HepG2 (cell line): ENCODE results near the gene HPS6. TPM values are rescaled to one million over a fixed set of nuclear protein-coding genes. Genes with fewer than 3 reads are reported as not detected.

Experiments
- ATAC-seq: fragments of 200-7000 bp; cut with Tn5 transposase; 3 replicates; pipeline ENCODE4 v1.9.1; 2020; ENCODE audit warnings: mild to moderate bottlenecking, moderate library complexity
- BruUV-seq: library from RNA; stranded (reverse); fragments of 400-500 nt; replicated peaks from 2 replicates; lab custom pipeline; 2021; lab: Mats Ljungman, UMichigan
- CTCF ChIA-PET: fragments of 300-600 bp; formaldehyde crosslinking; extraction: SDS; loops from one replicate; lab custom pipeline; 2021; ENCODE audit warnings: low total read pairs, inconsistent platforms, low intra/inter-chr PET ratio; lab: Yijun Ruan, JAX
- POLR2A ChIA-PET: fragments of 350-600 bp; sonication (Branson Sonifier 250); formaldehyde crosslinking; loops from one replicate; lab custom pipeline; 2020; ENCODE audit warnings: antibody characterized with exemption, inconsistent platforms; lab: Yijun Ruan, JAX
- DNase-seq: peaks from one replicate; pipeline ENCODE4 v3.0.0-alpha.2; 2015; ENCODE audit warnings: low spot score
- FAIRE-seq: peaks from 3 replicates; lab custom pipeline; 2011; peaks lifted over from hg19 to GRCh38; lab: Jason Lieb, UNC
- H2AFZ ChIP-seq: one replicate; pipeline ENCODE4 v1.6.1; 2011; ENCODE audit warnings: low read length, inconsistent platforms
- H3K27ac ChIP-seq: fragments of 300-600 bp; 3 replicates; pipeline ENCODE4 v1.8.0; 2011; ENCODE audit warnings: mixed run types, mild to moderate bottlenecking, mixed read lengths, low read length, inconsistent platforms; ENCODE audit not compliant: insufficient read depth; ENCODE audit errors: extremely low read length
- H3K27me3 ChIP-seq, 2 experiments: fragments of 200-600 bp in 1 of 2; 2 replicates in 1 of 2; 3 replicates in 1 of 2; pipeline versions ENCODE4 v1.6.0 to v1.8.0; 2011; ENCODE audit warnings: low read length in 2 of 2, mild to moderate bottlenecking in 2 of 2, moderate library complexity in 2 of 2, inconsistent platforms in 1 of 2; ENCODE audit not compliant: insufficient read depth in 2 of 2, control insufficient read depth in 1 of 2
- H3K36me3 ChIP-seq, 2 experiments: fragments of 200-600 bp in 1 of 2; replicated peaks in 1 of 2; 2 replicates in 1 of 2; 3 replicates in 1 of 2; pipeline versions ENCODE4 v1.5.1 to v1.8.0; 2011; ENCODE audit warnings: low read length in 2 of 2, inconsistent platforms in 1 of 2; ENCODE audit not compliant: insufficient read depth in 2 of 2, control insufficient read depth in 1 of 2
- H3K4me1 ChIP-seq: 2 replicates; pipeline ENCODE4 v1.5.1; 2012; ENCODE audit warnings: low read length, inconsistent platforms; ENCODE audit not compliant: insufficient read depth
- H3K4me2 ChIP-seq: 2 replicates; pipeline ENCODE4 v1.6.0; 2011; ENCODE audit warnings: low read depth, low read length, inconsistent platforms
- H3K4me3 ChIP-seq, 3 experiments: fragments of 200-600 bp in 1 of 3; sonication (generic), shearing (Covaris generic) in 1 of 3; replicated peaks in 1 of 3; 2 replicates each; pipeline ENCODE4 v1.5.1; 2011 to 2016; ENCODE audit warnings: low read length in 3 of 3, inconsistent platforms in 2 of 3, low read depth in 2 of 3, mild to moderate bottlenecking in 2 of 3, control low read depth in 1 of 3, mixed read lengths in 1 of 3; ENCODE audit not compliant: insufficient read depth in 1 of 3
- H3K79me2 ChIP-seq: one replicate; pipeline ENCODE4 v1.6.1; 2011; ENCODE audit warnings: low read length, inconsistent platforms; ENCODE audit not compliant: insufficient read depth
- H3K9ac ChIP-seq: 2 replicates; pipeline ENCODE4 v1.6.0; 2011; ENCODE audit warnings: mild to moderate bottlenecking, low read depth, low read length, inconsistent platforms; ENCODE audit not compliant: insufficient read depth
- H3K9me3 ChIP-seq: 2 replicates; pipeline ENCODE4 v1.5.1; 2012; ENCODE audit warnings: mild to moderate bottlenecking, low read length
- H4K20me1 ChIP-seq: 2 replicates; pipeline ENCODE4 v1.6.0; 2011; ENCODE audit warnings: inconsistent platforms, mild to moderate bottlenecking, low read length, moderate library complexity; ENCODE audit not compliant: insufficient read depth
- CEBPG ChIP-seq: IDR thresholded peaks from 2 replicates; pipeline ENCODE4 v1.6.1; 2016
- GPN1 ChIP-seq: sonication (generic); formaldehyde crosslinking; IDR thresholded peaks from 2 replicates; pipeline ENCODE4 v1.5.1; 2020; ENCODE audit warnings: missing genetic modification reagents, borderline replicate concordance
- MXD4 ChIP-seq: IDR thresholded peaks from 2 replicates; pipeline ENCODE4 v1.6.1; 2016; ENCODE audit warnings: mild to moderate bottlenecking, missing biosample characterization, missing genetic modification reagents
- PCBP1 ChIP-seq: fragments of 200-400 bp; formaldehyde crosslinking; IDR thresholded peaks from 2 replicates; pipeline ENCODE4 v1.6.1; 2017; ENCODE audit warnings: mild to moderate bottlenecking, low read depth, low read length, borderline replicate concordance
- TAF15 ChIP-seq: fragments of 200-400 bp; formaldehyde crosslinking; IDR thresholded peaks from one replicate; pipeline ENCODE4 v1.6.1; 2018; ENCODE audit warnings: mild to moderate bottlenecking, low read depth, low read length; ENCODE audit not compliant: poor library complexity, severe bottlenecking
- TSC22D2 ChIP-seq: sonication (generic); formaldehyde crosslinking; IDR thresholded peaks from 2 replicates; pipeline ENCODE4 v1.5.1; 2020; ENCODE audit warnings: missing genetic modification reagents, mild to moderate bottlenecking, borderline replicate concordance
- ZNF253 ChIP-seq: sonication (generic); formaldehyde crosslinking; IDR thresholded peaks from 2 replicates; pipeline ENCODE4 v1.8.0; 2022; ENCODE audit warnings: mild to moderate bottlenecking, missing genetic modification reagents, borderline replicate concordance
- WGBS: methylation state at CpG from one replicate; pipeline ENCODE4 v1.1.6; 2017; ENCODE audit warnings: low lambda C conversion rate; 5-methylcytosine and 5-hydroxymethylcytosine counted together
- in situ Hi-C: cut with HindIII; loops from 2 replicates; pipeline ENCODE4 v1.10.0; 2017; ENCODE audit warnings: low pct_unique_long_range_greater_than_20kb; ENCODE audit not compliant: extremely low pct_ligation_motif_present
- intact Hi-C: fragments of 100-400 bp; cut with micrococcal nuclease; formaldehyde crosslinking; loops from one replicate; pipeline ENCODE4 v1.10.0; 2022; ENCODE audit not compliant: unreplicated experiment
- polyA plus RNA-seq, 8 experiments: library from polyadenylated mRNA; depleted of rRNA in 3 of 8; stranded (reverse) in 7 of 8; unstranded in 1 of 8; fragments of >200 nt; fragmentation: Illumina TruSeq in 4 of 8; extraction: Trizol in 4 of 8; gene quantifications; 2 replicates each; pipeline versions ENCODE4 v1.2.1 to v1.2.3, GENCODE V29; 2011 to 2016; ENCODE audit warnings: low read depth in 4 of 8, missing spikeins in 1 of 8, mixed read lengths in 1 of 8; ENCODE audit not compliant: insufficient read depth in 1 of 8
- total RNA-seq, 5 experiments: library from RNA; depleted of rRNA; stranded (reverse); fragments of >200 nt; fragmentation: Illumina TruSeq; extraction: Trizol; gene quantifications; 2 replicates each; pipeline ENCODE4 v1.2.3, GENCODE V29; 2016; ENCODE audit warnings: low read depth in 1 of 5
- TF ChIP-seq, protein P1 (sequence below): sonication (generic); formaldehyde crosslinking; IDR thresholded peaks from 2 replicates; pipeline ENCODE4 v1.8.0; 2022; ENCODE audit warnings: mild to moderate bottlenecking, missing genetic modification reagents, borderline replicate concordance
- TF ChIP-seq, protein P2 (sequence below): IDR thresholded peaks from 2 replicates; pipeline ENCODE4 v1.6.1; 2016; ENCODE audit warnings: low read depth
- TF ChIP-seq, protein P3 (sequence below): sonication (generic); formaldehyde crosslinking; IDR thresholded peaks from 2 replicates; pipeline ENCODE4 v1.8.0; 2023; ENCODE audit warnings: mild to moderate bottlenecking, missing genetic modification reagents
- TF ChIP-seq, protein P4 (sequence below): sonication (generic); formaldehyde crosslinking; IDR thresholded peaks from 2 replicates; pipeline ENCODE4 v1.9.0; 2022; ENCODE audit warnings: low read depth, missing genetic modification reagents

HPS6 gene
- total and polyA plus RNA-seq, 2 of the 13 experiments (the other 11 are each of a cell fraction or from before 2014, with no cell fraction given), result 2.9 to 14.9 TPM

DNA sequence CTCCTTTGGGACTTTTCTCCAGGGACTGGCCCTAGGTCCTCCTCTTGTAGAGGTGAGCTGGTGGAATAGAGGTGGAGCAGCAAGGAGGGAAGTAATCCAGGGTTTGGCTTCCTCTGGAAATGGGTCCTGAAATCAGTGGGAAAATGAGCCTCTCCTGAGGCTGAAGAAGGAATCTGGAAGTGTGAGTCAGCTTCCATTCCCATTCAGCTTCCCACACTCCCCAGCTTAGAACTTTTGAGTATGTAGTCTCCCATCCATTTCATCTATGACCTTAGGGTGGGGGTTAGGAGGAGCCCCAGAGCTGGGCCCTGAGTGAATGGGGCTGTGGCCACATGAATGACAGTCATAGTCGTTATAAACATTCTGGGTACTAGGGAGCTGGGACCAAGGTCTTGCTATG, 37.3 kb downstream of the HPS6 start:
- H3K27me3 ChIP-seq, result no peaks in the 10 kb centered on the region
- no TSS peak for BruUV-seq
- H3K79me2 ChIP-seq, result no peaks in the 10 kb centered on the region
- H3K4me3 ChIP-seq, result no peak overlapping the region
- in situ Hi-C loops, result no loop called here
- H2AFZ ChIP-seq, result no peak overlapping the region
- 25% methylated on average over 1 of the region's 1 CpG for WGBS
- ATAC-seq, result no peak
- no peaks in the 10 kb centered on the region for H4K20me1 ChIP-seq
- no peaks in the 10 kb centered on the region for H3K4me1 ChIP-seq
- H3K9me3 ChIP-seq, result no peaks in the 10 kb centered on the region
- H3K27ac ChIP-seq, result no peak overlapping the region
- CTCF ChIA-PET, result no interaction called here
- H3K4me2 ChIP-seq, result no peak overlapping the region
- TF ChIP-seq, protein P1, sequence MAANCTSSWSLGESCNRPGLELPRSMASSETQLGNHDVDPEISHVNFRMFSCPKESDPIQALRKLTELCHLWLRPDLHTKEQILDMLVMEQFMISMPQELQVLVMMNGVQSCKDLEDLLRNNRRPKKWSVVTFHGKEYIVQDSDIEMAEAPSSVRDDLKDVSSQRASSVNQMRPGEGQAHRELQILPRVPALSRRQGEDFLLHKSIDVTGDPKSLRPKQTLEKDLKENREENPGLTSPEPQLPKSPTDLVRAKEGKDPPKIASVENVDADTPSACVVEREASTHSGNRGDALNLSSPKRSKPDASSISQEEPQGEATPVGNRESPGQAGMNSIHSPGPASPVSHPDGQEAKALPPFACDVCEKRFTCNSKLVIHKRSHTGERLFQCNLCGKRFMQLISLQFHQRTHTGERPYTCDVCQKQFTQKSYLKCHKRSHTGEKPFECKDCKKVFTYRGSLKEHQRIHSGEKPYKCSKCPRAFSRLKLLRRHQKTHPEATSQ (CRISPR knock-in tag), result no peak
- TF ChIP-seq TAF15, result no peak
- no peak for TF ChIP-seq CEBPG (CRISPR knock-in tag)
- no peak for TF ChIP-seq MXD4
- TF ChIP-seq, all 625 proteins: peak for 0
- Histone ChIP-seq H3K9ac (no peak overlapping the region), H3K36me3 (peaks cover 0 to 3% of the 10 kb centered on the region in 2 experiments; a peak in 2 of 5 replicates)
- no peak for DNase-seq
- POLR2A ChIA-PET, result interaction anchor here (3.5 kb wide), 1 partner anchor 12 kb away, joined by 28 read pairs; no protein-coding TSS in a partner anchor
- no peak for FAIRE-seq
- intact Hi-C loops, result no loop called here

DNA sequence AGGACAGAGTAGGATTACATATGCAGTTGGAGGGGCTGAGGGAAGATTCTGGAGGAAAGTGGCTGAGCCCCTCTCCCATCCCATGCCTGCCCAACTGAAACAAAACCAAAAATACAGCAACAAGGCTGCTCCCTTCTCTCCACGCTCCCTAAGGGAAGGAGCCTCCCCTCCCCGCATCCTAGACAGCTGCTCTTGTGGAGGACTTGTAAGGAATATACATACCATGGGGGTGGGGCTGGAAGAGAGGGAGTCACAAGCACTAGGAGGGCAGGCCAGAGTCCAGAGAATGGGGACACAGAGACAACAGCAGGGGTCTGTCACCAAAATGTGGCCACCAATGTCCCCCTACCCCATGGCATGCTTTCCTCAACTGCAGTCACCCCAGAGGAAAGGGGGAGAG, 41.8 kb downstream of the HPS6 start:
- Histone ChIP-seq H3K4me3 (no peak overlapping the region), H3K79me2 (no peaks in the 10 kb centered on the region), H3K9ac (no peak overlapping the region), H3K4me1 (peaks cover under 1% of the 10 kb centered on the region), H3K27ac (no peak overlapping the region), H3K9me3 (no peaks in the 10 kb centered on the region), H3K27me3 (no peaks in the 10 kb centered on the region), H3K4me2 (no peak overlapping the region), H2AFZ (no peak overlapping the region), H3K36me3 (peaks cover 28 to 42% of the 10 kb centered on the region in 2 experiments), H4K20me1 (peaks cover 4% of the 10 kb centered on the region; the same call in 1 of the 2 replicates)
- WGBS, result 95% methylated on average over 2 of the region's 2 CpGs
- intact Hi-C loops (no loop called here), in situ Hi-C loops (no loop called here)
- ChIA-PET POLR2A (no interaction called here), CTCF (no interaction called here)
- FAIRE-seq (no peak), ATAC-seq (no peak), DNase-seq (no peak)
- no TSS peak for BruUV-seq
- no peak for TF ChIP-seq ZNF253 (CRISPR knock-in tag)
- TF ChIP-seq TSC22D2, result no peak
- no peak for TF ChIP-seq PCBP1
- TF ChIP-seq, protein P2, sequence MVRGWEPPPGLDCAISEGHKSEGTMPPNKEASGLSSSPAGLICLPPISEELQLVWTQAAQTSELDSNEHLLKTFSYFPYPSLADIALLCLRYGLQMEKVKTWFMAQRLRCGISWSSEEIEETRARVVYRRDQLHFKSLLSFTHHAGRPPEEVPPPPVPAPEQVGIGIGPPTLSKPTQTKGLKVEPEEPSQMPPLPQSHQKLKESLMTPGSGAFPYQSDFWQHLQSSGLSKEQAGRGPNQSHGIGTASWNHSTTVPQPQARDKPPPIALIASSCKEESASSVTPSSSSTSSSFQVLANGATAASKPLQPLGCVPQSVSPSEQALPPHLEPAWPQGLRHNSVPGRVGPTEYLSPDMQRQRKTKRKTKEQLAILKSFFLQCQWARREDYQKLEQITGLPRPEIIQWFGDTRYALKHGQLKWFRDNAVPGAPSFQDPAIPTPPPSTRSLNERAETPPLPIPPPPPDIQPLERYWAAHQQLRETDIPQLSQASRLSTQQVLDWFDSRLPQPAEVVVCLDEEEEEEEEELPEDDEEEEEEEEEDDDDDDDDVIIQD (CRISPR knock-in tag), result no peak
- TF ChIP-seq GPN1 (CRISPR knock-in tag), result no peak
- TF ChIP-seq, protein P3, sequence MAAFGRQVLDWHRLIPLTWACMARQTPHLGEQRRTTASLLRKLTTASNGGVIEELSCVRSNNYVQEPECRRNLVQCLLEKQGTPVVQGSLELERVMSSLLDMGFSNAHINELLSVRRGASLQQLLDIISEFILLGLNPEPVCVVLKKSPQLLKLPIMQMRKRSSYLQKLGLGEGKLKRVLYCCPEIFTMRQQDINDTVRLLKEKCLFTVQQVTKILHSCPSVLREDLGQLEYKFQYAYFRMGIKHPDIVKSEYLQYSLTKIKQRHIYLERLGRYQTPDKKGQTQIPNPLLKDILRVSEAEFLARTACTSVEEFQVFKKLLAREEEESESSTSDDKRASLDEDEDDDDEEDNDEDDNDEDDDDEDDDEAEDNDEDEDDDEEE, result no peak
- TF ChIP-seq, protein P4, sequence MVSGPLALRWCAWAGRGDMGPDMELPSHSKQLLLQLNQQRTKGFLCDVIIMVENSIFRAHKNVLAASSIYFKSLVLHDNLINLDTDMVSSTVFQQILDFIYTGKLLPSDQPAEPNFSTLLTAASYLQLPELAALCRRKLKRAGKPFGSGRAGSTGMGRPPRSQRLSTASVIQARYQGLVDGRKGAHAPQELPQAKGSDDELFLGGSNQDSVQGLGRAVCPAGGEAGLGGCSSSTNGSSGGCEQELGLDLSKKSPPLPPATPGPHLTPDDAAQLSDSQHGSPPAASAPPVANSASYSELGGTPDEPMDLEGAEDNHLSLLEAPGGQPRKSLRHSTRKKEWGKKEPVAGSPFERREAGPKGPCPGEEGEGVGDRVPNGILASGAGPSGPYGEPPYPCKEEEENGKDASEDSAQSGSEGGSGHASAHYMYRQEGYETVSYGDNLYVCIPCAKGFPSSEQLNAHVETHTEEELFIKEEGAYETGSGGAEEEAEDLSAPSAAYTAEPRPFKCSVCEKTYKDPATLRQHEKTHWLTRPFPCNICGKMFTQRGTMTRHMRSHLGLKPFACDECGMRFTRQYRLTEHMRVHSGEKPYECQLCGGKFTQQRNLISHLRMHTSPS, result no peak
